T-helper 17 cell (primary cell): ENCODE measurements around the gene CCDC148. TPM values are rescaled to one million over a fixed set of nuclear protein-coding genes. Genes with fewer than 3 reads are reported as not detected.
"Not testable (repeated sequence)": the region's sequence is repeated elsewhere in the genome, so short reads cannot be mapped to it uniquely, and the experiment has no call there.

Experiments used
- ATAC-seq: fragments of 150-1000 bp; cut with Tn5 transposase; 2 replicates; pipeline ENCODE4 v1.10.0; 2021; ENCODE audit warnings: mild to moderate bottlenecking, moderate library complexity
- DNase-seq, 3 donors: peaks; one replicate each; pipeline versions ENCODE4 v3.0.0 to v3.0.0-alpha.2; 2020 to 2021
- H3K9me3 ChIP-seq: one replicate; pipeline ENCODE4 v1.7.0; 2013; ENCODE audit warnings: low read length, mild to moderate bottlenecking; ENCODE audit not compliant: control insufficient read depth, poor library complexity, severe bottlenecking
- H3K27ac Mint-ChIP-seq: one replicate; pipeline ENCODE4 v1.8.0; 2022; ENCODE audit warnings: mild to moderate bottlenecking, moderate library complexity, mixed read lengths
- H3K27me3 Mint-ChIP-seq: one replicate; pipeline ENCODE4 v1.8.0; 2022; ENCODE audit warnings: mixed read lengths
- H3K36me3 Mint-ChIP-seq: one replicate; pipeline ENCODE4 v1.8.0; 2022; ENCODE audit warnings: low read depth, mixed read lengths
- H3K4me1 Mint-ChIP-seq: one replicate; pipeline ENCODE4 v1.8.0; 2022; ENCODE audit warnings: mild to moderate bottlenecking, mixed read lengths
- H3K4me3 Mint-ChIP-seq: one replicate; pipeline ENCODE4 v1.8.0; 2022; ENCODE audit warnings: mild to moderate bottlenecking, moderate library complexity, mixed read lengths
- total RNA-seq, 4 donors: library from RNA in 2 of 4; stranded (reverse) in 2 of 4; gene quantifications; one replicate each; pipeline ENCODE4 v1.2.3 and lab custom pipeline; 2022 to 2026

The CCDC148 gene
- total RNA-seq, 2 donors from 2014 or later: not detected

DNA sequence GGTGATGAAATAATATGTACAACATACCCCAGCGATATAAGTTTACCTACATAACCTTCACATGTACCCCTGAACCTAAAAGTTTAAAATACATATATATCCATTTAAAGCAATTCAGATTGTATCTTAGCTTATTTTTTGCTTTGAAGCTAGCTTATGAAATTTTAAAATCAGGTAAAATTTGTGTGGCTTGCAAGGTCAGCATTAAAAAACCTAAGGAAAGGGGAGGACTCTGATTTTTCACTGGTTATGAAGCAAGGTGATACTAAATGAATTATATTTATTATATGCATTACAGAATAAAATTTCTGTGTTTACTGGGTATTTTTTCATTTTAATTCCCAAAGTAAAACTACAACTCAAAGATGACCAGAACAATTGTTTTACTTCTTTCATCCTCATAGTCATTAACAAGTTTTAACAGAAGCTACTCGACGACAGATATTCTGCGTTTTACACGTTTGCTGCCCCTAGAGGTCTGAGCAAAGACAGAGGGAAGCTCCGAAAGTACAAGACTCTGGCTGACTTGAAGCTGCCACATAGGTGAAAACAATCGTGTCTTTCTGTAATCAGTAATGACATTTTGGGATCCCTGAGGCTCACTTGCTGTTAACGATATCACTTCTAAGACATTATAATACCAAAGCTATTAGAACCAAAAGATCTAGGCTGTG, 17.3 kb upstream of the CCDC148 start:
- no peak overlapping the region for H3K27ac Mint-ChIP-seq
- no peak for ATAC-seq
- no peaks in the 10 kb centered on the region for H3K27me3 Mint-ChIP-seq

DNA sequence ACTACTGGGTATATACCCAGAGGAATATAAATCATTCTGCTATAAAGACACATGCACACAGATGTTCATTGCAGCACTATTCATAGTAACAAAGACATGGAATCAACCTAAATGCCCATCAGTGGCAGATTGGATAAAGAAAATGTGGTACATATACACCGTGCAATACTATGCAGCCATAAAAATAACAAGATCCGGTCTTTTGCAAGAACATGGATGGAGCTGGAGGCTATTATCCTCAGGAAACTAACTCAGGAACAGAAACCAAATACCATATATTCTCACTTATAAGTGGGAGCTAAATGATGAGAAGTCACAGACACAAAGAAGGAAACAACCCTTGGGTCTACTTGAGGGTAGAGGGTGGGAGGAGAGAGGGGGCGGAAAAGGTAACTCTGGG, 16.7 kb upstream of the CCDC148 start:
- not testable (repeated sequence) for ATAC-seq, H3K4me3 Mint-ChIP-seq, H3K9me3 ChIP-seq, H3K36me3 Mint-ChIP-seq, H3K27me3 Mint-ChIP-seq, DNase-seq, H3K27ac Mint-ChIP-seq
- peaks cover 17% of the 10 kb centered on the region for H3K4me1 Mint-ChIP-seq

More for the DNA sequence above, 17.3 kb upstream of the CCDC148 start:
- H3K36me3 Mint-ChIP-seq: no peaks in the 10 kb centered on the region
- peaks cover 18% of the 10 kb centered on the region for H3K4me1 Mint-ChIP-seq
- H3K9me3 ChIP-seq: no peaks in the 10 kb centered on the region
- no peak for DNase-seq
- no peak overlapping the region for H3K4me3 Mint-ChIP-seq

DNA sequence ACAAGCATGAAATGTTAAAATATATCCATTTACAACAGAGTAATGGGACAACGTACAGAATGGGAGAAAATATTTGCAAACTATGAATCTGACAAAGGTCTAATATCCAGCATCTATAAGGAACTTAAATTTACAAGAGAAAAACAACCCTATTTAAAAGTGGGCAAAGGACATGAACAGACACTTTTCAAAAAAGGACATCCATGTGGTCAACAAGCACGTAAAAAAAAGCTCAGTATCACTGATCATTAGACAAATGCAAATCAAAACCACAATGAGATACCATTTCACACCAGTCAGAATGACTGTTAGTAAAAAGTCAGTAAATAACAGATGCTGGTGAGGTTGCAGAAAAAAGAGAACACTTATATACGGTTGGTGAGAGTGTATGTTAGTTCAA, 16.3 kb upstream of the CCDC148 start:
- H3K27ac Mint-ChIP-seq, DNase-seq, H3K9me3 ChIP-seq, ATAC-seq, H3K27me3 Mint-ChIP-seq, H3K4me3 Mint-ChIP-seq, H3K36me3 Mint-ChIP-seq: not testable (repeated sequence)
- H3K4me1 Mint-ChIP-seq: peaks cover 14% of the 10 kb centered on the region

DNA sequence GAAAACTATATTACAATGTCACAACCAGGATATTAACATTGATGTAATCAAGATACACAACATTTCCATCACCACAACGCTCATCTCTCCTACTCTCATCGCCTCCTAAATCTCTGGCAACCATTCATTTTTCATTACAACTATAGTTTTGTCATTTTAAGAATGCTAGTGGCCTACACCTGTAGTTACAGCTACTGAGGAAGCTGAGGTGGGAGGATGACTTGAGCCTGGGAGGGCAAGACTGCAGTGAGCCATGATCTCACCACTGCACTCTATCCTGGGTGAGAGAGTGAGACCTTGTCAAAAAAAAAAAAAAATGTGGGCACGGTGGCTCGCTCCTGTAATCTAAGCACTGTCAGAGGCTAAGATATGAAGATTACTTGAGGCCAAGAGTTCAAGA, 10.7 kb upstream of the CCDC148 start:
- Mint-ChIP-seq H3K27me3 (no peaks in the 10 kb centered on the region), H3K27ac (no peak overlapping the region), H3K4me3 (no peak overlapping the region), H3K36me3 (no peaks in the 10 kb centered on the region), H3K4me1 (peaks cover 4% of the 10 kb centered on the region)
- ATAC-seq (no peak), DNase-seq (no peak)
- H3K9me3 ChIP-seq: no peaks in the 10 kb centered on the region

DNA sequence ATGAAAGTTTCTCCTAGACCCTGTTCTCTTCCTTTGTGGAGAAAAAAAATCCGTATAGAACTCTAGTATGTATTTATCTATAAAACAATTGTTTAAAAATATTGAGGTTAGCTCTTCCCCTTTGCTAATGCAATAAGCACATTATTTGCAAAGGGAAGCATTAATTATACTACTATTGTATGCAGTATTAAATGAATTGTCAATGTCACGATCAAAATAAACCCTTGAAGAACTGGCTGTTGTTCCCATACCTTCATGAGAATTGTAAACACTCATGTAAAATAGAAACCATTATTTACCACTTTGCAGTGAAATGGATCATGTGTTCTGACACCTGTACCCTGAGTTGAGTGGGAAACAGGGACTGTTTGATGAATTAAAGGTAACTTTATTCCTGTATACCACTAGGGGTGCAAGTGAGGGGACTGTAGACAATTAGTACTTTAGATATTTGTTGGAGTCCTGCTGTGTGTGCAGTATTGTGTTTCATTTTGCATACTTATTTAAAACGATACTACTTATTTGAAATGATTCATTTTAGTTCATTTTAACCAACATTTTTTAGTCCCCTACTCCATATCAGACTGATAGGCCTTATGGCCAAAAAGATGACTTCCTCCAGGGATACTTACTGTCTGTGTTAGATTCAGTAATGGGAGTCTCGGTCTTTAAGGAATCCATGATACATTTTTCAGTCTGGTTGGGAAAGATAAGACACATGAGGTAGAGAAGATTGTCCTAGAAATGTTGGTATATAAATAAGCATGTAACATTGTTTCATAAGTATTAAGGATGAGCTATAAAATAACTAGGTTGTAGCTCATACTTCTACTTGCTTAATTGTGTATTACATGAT, 8.1 kb upstream of the CCDC148 start:
- no peak overlapping the region for H3K27ac Mint-ChIP-seq
- peaks cover 9% of the 10 kb centered on the region for H3K4me1 Mint-ChIP-seq
- H3K36me3 Mint-ChIP-seq: no peaks in the 10 kb centered on the region
- H3K4me3 Mint-ChIP-seq: no peak overlapping the region
- H3K9me3 ChIP-seq: no peaks in the 10 kb centered on the region
- ATAC-seq (peak; percentile 85), DNase-seq (no peak)
- no peaks in the 10 kb centered on the region for H3K27me3 Mint-ChIP-seq

DNA sequence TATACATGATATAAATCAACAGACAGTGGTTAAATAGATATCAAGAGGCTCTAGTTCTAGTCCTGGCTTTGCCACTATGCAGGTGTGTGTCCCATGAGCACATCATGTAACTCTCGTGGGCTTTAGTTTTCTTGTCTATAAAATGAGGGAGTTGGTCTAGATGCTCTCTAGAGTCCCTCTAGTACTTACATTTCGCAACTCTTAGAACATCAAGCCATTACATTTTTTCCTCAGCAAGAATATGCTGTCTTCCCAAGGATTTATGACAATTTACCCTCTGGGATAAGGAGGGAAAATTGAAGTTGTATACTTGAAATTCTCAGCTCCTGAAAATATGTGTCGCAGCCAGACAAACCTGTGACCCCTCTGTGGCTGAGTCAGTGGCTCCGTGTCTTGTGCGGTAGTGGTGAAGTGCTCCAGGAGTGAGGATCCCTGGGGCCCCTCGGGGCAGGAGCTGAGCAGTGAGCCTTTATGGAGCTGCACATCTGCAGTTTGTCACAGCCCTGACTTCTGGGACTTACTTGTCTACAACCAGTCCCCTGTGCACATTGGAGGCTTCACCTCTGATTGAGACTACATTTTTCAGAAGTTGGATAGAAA, 7.0 kb upstream of the CCDC148 start:
- no peaks in the 10 kb centered on the region for H3K9me3 ChIP-seq
- H3K36me3 Mint-ChIP-seq: no peaks in the 10 kb centered on the region
- DNase-seq (no peak), ATAC-seq (no peak)
- H3K27me3 Mint-ChIP-seq: no peaks in the 10 kb centered on the region
- H3K27ac Mint-ChIP-seq: peak overlapping the region; percentile 47
- H3K4me3 Mint-ChIP-seq: no peak overlapping the region
- H3K4me1 Mint-ChIP-seq: peaks cover 9% of the 10 kb centered on the region

DNA sequence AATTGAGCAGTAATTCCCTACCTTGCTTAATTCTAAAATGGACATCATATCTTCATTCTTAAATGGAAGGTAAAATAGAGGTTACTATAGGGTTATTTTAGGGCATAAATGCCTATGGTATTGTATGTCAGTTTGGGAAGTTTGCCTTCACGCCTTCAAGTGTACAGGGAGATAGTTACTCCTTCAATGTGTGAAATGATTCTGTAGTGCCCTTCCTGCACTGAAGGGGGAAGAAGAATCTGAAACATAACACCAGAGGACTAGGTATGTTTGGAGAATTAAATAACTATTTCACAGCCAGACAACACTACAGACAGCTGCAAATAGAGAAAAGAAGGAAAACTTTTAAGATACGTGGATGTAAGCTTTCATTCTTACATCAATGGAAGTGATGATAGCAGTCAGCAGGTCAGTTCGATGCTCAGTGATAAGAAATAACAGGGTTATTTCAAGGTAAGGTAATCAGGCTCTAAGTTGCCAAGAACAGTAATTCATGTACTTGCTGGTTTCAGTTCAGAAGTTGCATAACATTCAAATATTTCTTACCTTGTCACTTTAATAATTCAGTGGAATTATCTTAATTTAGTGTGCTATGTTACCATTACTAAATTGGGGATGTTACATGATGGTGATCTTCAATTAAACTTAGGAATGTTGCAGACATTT, 4.2 kb upstream of the CCDC148 start:
- Mint-ChIP-seq H3K36me3 (no peaks in the 10 kb centered on the region), H3K27me3 (no peaks in the 10 kb centered on the region), H3K4me3 (peak overlapping the region; percentile 59), H3K4me1 (peaks cover 24% of the 10 kb centered on the region), H3K27ac (no peak overlapping the region)
- ATAC-seq: no peak
- DNase-seq: no peak
- no peaks in the 10 kb centered on the region for H3K9me3 ChIP-seq

DNA sequence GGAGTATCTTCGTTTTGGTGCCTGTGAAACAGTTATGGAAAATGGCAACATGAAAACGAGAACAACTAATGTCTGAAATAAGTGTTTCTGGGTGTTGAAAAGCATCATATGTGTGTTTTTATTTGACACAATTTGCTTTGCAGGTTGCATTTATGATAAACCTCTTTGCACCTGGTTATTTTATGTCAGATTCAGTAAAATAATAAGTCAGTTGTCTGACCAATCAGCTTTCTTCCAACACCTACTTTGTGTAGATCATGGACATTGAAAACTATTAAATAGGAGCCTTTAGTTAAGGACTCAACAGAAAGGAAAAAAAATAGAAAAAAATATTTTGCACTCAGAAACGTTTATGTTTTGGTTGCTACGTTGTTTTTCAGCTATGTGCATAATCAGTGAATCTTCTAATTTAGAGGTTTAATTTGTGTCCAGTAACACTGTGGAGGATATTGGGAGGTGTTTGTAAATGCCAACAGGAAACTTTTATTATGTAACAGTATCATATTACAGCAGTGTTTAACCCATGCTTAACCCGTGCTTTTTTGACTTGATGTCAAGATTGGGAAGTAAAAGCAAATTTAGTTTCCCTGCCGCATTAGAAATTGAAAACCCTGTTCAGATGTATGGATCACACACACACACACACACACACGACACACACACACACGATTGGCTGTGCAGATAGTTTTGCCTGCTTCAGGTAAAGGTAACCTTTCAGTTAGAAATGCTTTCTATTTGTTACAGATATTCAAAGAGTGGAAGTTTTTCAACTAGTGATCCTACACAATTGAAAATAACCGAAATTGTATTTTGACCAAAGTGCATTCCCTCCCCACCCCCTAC, 2.8 kb upstream of the CCDC148 start:
- no peaks in the 10 kb centered on the region for H3K9me3 ChIP-seq
- no peak overlapping the region for H3K4me3 Mint-ChIP-seq
- H3K27me3 Mint-ChIP-seq: peaks cover under 1% of the 10 kb centered on the region
- ATAC-seq (no peak), DNase-seq (no peak)
- no peaks in the 10 kb centered on the region for H3K36me3 Mint-ChIP-seq
- no peak overlapping the region for H3K27ac Mint-ChIP-seq
- peaks cover 22% of the 10 kb centered on the region for H3K4me1 Mint-ChIP-seq

DNA sequence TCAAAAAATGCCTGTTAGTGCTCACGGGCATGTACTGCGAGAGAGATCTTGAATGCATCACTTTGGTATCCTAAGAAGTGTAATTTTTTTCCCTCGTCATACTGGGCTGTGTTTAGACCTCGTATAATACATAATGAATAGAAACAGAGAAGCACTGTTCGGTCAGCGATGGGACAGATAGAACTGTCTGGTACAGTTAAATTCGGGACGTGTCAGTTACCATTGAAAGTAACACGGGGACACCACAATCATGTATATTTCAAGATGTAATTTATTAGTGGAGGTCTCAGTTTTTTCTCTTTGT, 2.0 kb upstream of the CCDC148 start:
- H3K27ac Mint-ChIP-seq: peak overlapping the region; percentile 72
- ATAC-seq: no peak
- no peak for DNase-seq
- H3K4me1 Mint-ChIP-seq: peaks cover 22% of the 10 kb centered on the region
- peaks cover 8% of the 10 kb centered on the region for H3K27me3 Mint-ChIP-seq
- H3K36me3 Mint-ChIP-seq: no peaks in the 10 kb centered on the region
- no peaks in the 10 kb centered on the region for H3K9me3 ChIP-seq
- H3K4me3 Mint-ChIP-seq: peak overlapping the region; percentile 97

DNA sequence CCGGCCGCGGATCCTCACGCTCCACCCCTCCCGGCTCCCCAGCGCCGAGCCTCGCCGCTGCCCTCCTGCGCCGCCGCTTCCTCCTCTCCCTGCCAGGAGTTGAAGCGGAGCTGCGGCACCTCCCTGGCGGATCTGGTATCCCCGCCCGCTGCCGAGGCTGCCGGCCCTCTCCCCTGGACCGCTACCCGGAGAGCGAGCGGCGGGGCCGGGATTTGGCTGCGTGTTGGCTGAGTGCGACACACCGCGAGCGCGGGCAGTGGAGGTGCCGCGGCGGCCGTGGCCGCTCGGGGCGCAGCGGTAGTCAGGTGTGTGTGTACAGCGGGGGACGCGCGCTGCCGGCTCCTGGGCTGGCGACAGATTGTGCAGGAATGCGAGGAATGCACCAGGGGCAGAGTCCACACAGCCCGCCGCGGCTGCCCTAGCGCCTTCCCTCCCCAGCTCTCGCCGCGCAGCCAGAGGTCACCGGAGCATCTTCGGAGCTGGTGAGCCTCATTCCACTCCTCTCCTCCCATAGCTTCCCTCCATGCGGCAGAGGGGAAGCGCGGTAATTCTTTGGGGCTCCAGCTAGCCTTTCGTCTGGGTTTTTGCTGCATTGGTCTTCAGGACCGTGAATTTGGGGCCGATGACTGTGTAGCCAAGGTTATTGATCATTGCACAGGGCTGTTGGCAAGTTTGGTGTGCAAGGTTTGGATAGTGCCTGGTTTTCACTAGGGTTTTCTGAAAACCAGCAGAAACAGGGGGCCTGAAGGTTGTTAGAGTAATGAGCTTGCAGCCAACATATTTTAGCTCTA, 1.5 kb upstream of the CCDC148 start:
- DNase-seq (peak; percentile 48 to 53 (median 49)), ATAC-seq (peak; percentile 56)
- Mint-ChIP-seq H3K4me3 (peak overlapping the region; percentile 97), H3K4me1 (peaks cover 22% of the 10 kb centered on the region), H3K27ac (peak overlapping the region; percentile 72), H3K27me3 (peaks cover 9% of the 10 kb centered on the region), H3K36me3 (no peaks in the 10 kb centered on the region)
- H3K9me3 ChIP-seq: no peaks in the 10 kb centered on the region

DNA sequence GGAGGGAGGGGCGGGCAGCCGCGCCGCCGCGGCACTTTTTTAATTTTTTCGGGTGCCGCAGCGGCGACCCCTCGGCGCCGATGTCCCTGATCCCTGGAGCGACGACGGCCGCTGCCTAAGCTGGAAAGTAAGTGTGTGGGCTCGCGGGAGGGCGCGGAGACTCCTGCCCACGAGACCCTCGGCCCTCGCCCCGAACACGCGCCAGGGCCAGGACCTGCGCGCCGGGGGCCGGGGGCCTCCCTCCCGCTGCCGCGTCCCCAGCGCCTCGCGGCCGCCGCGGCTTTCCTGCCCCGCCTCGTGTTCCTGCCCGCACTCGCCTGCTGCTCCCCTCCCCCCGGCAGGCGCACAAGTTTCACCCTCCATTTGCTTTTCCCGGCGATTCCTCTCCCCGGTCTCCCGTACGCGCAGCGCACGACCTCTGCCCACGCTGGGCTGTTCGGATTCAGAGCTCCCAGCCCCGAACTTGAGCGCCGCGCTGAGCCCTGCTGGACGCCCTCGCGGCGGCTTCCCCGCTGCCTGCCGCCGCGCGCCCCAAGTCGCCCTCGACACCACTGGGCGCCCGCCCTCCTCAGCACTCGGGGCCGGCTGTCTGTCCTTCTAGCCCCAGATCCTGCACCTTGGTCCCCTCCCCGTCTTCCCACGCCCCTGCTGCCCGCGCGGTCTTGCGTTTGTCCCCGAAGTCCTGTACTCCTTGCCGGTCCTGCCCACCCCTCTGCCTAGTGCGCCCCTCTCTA, 706 bp upstream of the CCDC148 start:
- DNase-seq (peak; percentile 32 to 53 (median 43)), ATAC-seq (peak; percentile 21)
- Mint-ChIP-seq H3K4me1 (peaks cover 24% of the 10 kb centered on the region), H3K27ac (peak overlapping the region; percentile 72), H3K4me3 (peak overlapping the region; percentile 97), H3K27me3 (peaks cover 9% of the 10 kb centered on the region), H3K36me3 (no peaks in the 10 kb centered on the region)
- H3K9me3 ChIP-seq: no peaks in the 10 kb centered on the region
